A549 (cell line): ENCODE data around the gene NCKIPSD. TPM values are rescaled to one million over a fixed set of nuclear protein-coding genes. Genes with fewer than 3 reads are reported as not detected.
A peak's percentile ranks its signal among the peaks of the same experiment; 100 is the strongest.

ENCODE experiments used
- ATAC-seq, 2 experiments: fragments of 200-7000 bp in 1 of 2; fragments of >200 bp in 1 of 2; cut with Nextera tagmentation in 1 of 2; cut with Tn5 transposase in 1 of 2; 3 replicates each; pipeline versions ENCODE4 v1.8.0 to v1.9.1; 2018 to 2020; ENCODE audit warnings: mild to moderate bottlenecking in 1 of 2, moderate library complexity in 1 of 2
- CTCF ChIA-PET: fragments of 300-600 bp; sonication (Branson Sonifier 250); formaldehyde crosslinking; extraction: SDS; loops from one replicate; lab custom pipeline; 2021; ENCODE audit warnings: antibody characterized with exemption, inconsistent platforms; lab: Yijun Ruan, JAX
- POLR2A ChIA-PET: fragments of 350-600 bp; formaldehyde crosslinking; extraction: SDS; loops from one replicate; lab custom pipeline; 2021; ENCODE audit warnings: antibody characterized with exemption, inconsistent platforms; lab: Yijun Ruan, JAX
- DNase-seq, 2 experiments: peaks; one replicate each; pipeline versions ENCODE4 v3.0.0 to v3.0.0-alpha.2; 2011 to 2016; ENCODE audit warnings: low read depth in 1 of 2, low spot score in 1 of 2
- FAIRE-seq: peaks from 2 replicates; lab custom pipeline; 2011; peaks lifted over from hg19 to GRCh38; lab: Jason Lieb, UNC
- H3K27ac ChIP-seq, 2 experiments: fragments of >200 bp; sonication (Bioruptor Twin); formaldehyde crosslinking; 3 replicates each; pipeline ENCODE4 v1.5.1; 2016 to 2017
- H3K4me1 ChIP-seq: fragments of >200 bp; sonication (Bioruptor Twin); formaldehyde crosslinking; 3 replicates; pipeline ENCODE4 v1.6.1; 2016
- H3K4me2 ChIP-seq: fragments of >200 bp; sonication (Bioruptor Twin); formaldehyde crosslinking; 3 replicates; pipeline ENCODE4 v1.6.1; 2016
- H3K4me3 ChIP-seq: fragments of >200 bp; sonication (Bioruptor Twin); formaldehyde crosslinking; 3 replicates; pipeline ENCODE4 v1.5.1; 2016
- H3K9me3 ChIP-seq: fragments of >200 bp; sonication (Bioruptor Twin); formaldehyde crosslinking; 3 replicates; pipeline ENCODE4 v1.6.1; 2016
- BHLHE40 ChIP-seq: IDR thresholded peaks from 2 replicates; pipeline ENCODE4 v1.6.1; 2012; ENCODE audit warnings: low read depth, low read length, inconsistent platforms
- CBX8 ChIP-seq: fragments of 200-600 bp; sonication (generic); IDR thresholded peaks from 2 replicates; pipeline ENCODE4 v1.6.1; 2016
- CEBPB ChIP-seq, 2 experiments: fragments of >200 bp in 1 of 2; sonication (Bioruptor Twin) in 1 of 2; formaldehyde crosslinking in 1 of 2; IDR thresholded peaks; 2 replicates each; pipeline ENCODE4 v1.6.1; 2012 to 2016
- EP300 ChIP-seq, 2 experiments: fragments of >200 bp; sonication (Bioruptor Twin); formaldehyde crosslinking; IDR thresholded peaks; 2 replicates in 1 of 2; 3 replicates in 1 of 2; pipeline ENCODE4 v1.6.1; 2016 to 2017
- ESRRA ChIP-seq: fragments of 150-350 bp; IDR thresholded peaks from 2 replicates; pipeline ENCODE4 v1.6.1; 2014; ENCODE audit warnings: mild to moderate bottlenecking, low read length, borderline replicate concordance
- HDAC2 ChIP-seq: fragments of 200-600 bp; sonication (generic); IDR thresholded peaks from 2 replicates; pipeline ENCODE4 v1.6.1; 2016
- HOXA7 ChIP-seq: fragments of 250-450 bp; sonication (Bioruptor Pico); IDR thresholded peaks from 2 replicates; pipeline ENCODE4 v1.5.0; 2020; ENCODE audit warnings: mild to moderate bottlenecking, moderate library complexity
- JUN ChIP-seq, 2 experiments: fragments of >200 bp; sonication (Bioruptor Twin); formaldehyde crosslinking; IDR thresholded peaks; 2 replicates in 1 of 2; 3 replicates in 1 of 2; pipeline ENCODE4 v1.6.1; 2016 to 2017
- JUNB ChIP-seq: fragments of >200 bp; sonication (Bioruptor Twin); formaldehyde crosslinking; IDR thresholded peaks from 2 replicates; pipeline ENCODE4 v1.6.1; 2016
- KDM5A ChIP-seq: fragments of 200-600 bp; sonication (generic); IDR thresholded peaks from 2 replicates; pipeline ENCODE4 v1.6.1; 2016; ENCODE audit warnings: antibody characterized with exemption, mild to moderate bottlenecking
- MYC ChIP-seq: IDR thresholded peaks from 2 replicates; pipeline ENCODE4 v1.6.1; 2012; ENCODE audit warnings: mild to moderate bottlenecking, inconsistent platforms, low read length, improper control_type of control experiment, borderline replicate concordance
- NR3C1 ChIP-seq: fragments of >200 bp; sonication (Bioruptor Twin); formaldehyde crosslinking; IDR thresholded peaks from 3 replicates; pipeline ENCODE4 v1.6.1; 2017
- POLR2A ChIP-seq: IDR thresholded peaks from 2 replicates; pipeline ENCODE4 v1.6.1; 2012; ENCODE audit warnings: mild to moderate bottlenecking, low read length
- POLR2AphosphoS2 ChIP-seq: conservative IDR thresholded peaks from 2 replicates; pipeline ENCODE4 v1.6.1; 2012; ENCODE audit warnings: low read length, improper control_type of control experiment, inconsistent platforms
- SREBF2 ChIP-seq: fragments of 450-650 bp; IDR thresholded peaks from 2 replicates; pipeline ENCODE4 v1.6.1; 2014; ENCODE audit warnings: mild to moderate bottlenecking, moderate library complexity
- TP53 ChIP-seq: fragments of 250-450 bp; sonication (Bioruptor Pico); IDR thresholded peaks from 2 replicates; pipeline ENCODE4 v1.5.0; 2021; ENCODE audit warnings: mild to moderate bottlenecking, moderate library complexity
- USF2 ChIP-seq: fragments of 450-650 bp; IDR thresholded peaks from 2 replicates; pipeline ENCODE4 v1.6.1; 2014; ENCODE audit warnings: antibody characterized with exemption
- ZFP36 ChIP-seq: fragments of 450-650 bp; IDR thresholded peaks from 2 replicates; pipeline ENCODE4 v1.6.1; 2014; ENCODE audit warnings: borderline replicate concordance; ENCODE audit not compliant: partially characterized antibody
- ZNF302 ChIP-seq: fragments of 250-450 bp; sonication (Bioruptor Pico); IDR thresholded peaks from 2 replicates; pipeline ENCODE4 v1.9.0; 2021; ENCODE audit warnings: inconsistent platforms, mild to moderate bottlenecking, moderate library complexity
- ZSCAN20 ChIP-seq: fragments of 250-450 bp; sonication (Bioruptor Pico); IDR thresholded peaks from 2 replicates; pipeline ENCODE4 v1.8.0; 2022; ENCODE audit warnings: mild to moderate bottlenecking, moderate library complexity
- WGBS: methylation state at CpG from one replicate; pipeline ENCODE4 v1.1.6; 2017; ENCODE audit errors: missing lambda C conversion rate; 5-methylcytosine and 5-hydroxymethylcytosine counted together
- polyA plus RNA-seq, 4 experiments: library from polyadenylated mRNA; depleted of rRNA in 3 of 4; stranded (reverse); fragments of >200 nt; fragmentation: RNase III in 1 of 4; extraction: RNeasy Plus Mini Kit Qiagen cat#74134 plus additional on column Dnase treatment in 1 of 4; gene quantifications; 2 replicates in 3 of 4; 3 replicates in 1 of 4; pipeline ENCODE4 v1.2.3, GENCODE V29; 2011 to 2017
- TF ChIP-seq, protein P1 (sequence below): IDR thresholded peaks from 2 replicates; pipeline ENCODE4 v1.6.1; 2012; ENCODE audit warnings: low read depth, borderline replicate concordance
- TF ChIP-seq, protein P2 (sequence below): fragments of 250-450 bp; sonication (Bioruptor Pico); IDR thresholded peaks from 2 replicates; pipeline ENCODE4 v1.5.0; 2020; ENCODE audit warnings: low read depth, mild to moderate bottlenecking, moderate library complexity

NCKIPSD gene
- polyA plus RNA-seq, 2 of the 4 experiments (the other 2 are of a cell fraction), result 10.2 to 10.9 TPM

GRCh38 chr3:48694610-48695392, 9.1 kb upstream of the NCKIPSD start:
- peak in 1 of 2 experiments; percentile 60; a peak in 1 of 4 replicates for TF ChIP-seq CEBPB (IDR thresholded peaks at IDR 0.05)
- no peak for TF ChIP-seq SREBF2
- TF ChIP-seq POLR2AphosphoS2, result peak; percentile 77; the same call in 1 of the 2 replicates
- 81% methylated on average over 17 of the region's 23 CpGs for WGBS
- H3K9me3 ChIP-seq, result no peaks in the 10 kb centered on the region
- no peak overlapping the region for H3K4me3 ChIP-seq
- POLR2A ChIA-PET, result no interaction called here
- CTCF ChIA-PET, result interaction anchor here (1.1 to 1.9 kb wide), 2 partner anchors 8 to 14 kb away, joined by 4 to 6 read pairs; no protein-coding TSS in a partner anchor
- peak overlapping the region; percentile 32; the same call in 1 of the 3 replicates for H3K4me2 ChIP-seq
- peak in 1 of 2 experiments; percentile 25 for DNase-seq
- peaks cover 25% of the 10 kb centered on the region for H3K4me1 ChIP-seq
- H3K27ac ChIP-seq, result peak overlapping the region; percentile 44 to 65; a peak in 4 of 6 replicates
- no peak for FAIRE-seq
- ATAC-seq, result peak; percentile 48 to 64; a peak in 3 of 6 replicates

DNA sequence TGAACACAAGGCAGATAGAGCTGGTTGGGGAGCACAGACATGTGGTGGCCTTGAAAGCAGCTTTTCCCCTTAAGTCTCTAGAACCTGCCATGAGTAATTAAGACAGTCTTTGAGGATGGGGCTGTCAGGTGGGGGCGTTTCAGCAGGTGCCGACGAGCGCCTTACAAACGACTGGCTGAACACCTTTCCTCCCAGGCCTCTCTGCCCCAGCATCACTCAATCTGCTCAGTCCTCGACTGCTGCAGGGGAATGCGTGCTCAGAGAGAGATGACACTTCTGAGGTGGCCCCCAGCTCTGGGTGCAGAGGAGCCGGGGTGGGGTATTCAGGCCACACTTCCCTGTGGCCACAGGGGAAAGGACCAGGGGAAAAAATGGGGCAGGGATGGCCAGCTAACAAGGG, 8.1 kb upstream of the NCKIPSD start:
- no peak for FAIRE-seq
- POLR2A ChIA-PET, result no interaction called here
- WGBS, result 96% methylated on average over 6 of the region's 8 CpGs

DNA sequence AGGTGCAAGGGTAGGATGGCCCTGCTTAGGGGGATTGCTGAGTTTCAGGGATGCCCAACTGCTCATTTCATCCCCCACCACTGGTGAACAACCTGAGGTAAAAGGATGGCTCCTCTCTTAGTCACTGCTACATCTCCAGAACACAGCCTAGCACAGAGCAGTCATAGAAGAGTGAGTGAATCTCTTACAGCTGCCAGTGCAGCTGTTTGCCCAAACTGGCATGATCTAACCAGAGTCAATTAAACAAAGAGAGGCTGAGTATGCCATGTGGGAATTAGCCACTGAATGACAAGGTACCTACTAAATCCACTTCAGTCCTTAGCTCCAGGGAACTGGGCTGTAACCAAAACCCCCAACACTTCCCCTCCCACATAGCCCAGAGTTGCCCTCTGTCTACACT, 6.8 kb upstream of the NCKIPSD start:
- TF ChIP-seq TP53 (CRISPR knock-in tag), result no peak
- TF ChIP-seq, protein P1, sequence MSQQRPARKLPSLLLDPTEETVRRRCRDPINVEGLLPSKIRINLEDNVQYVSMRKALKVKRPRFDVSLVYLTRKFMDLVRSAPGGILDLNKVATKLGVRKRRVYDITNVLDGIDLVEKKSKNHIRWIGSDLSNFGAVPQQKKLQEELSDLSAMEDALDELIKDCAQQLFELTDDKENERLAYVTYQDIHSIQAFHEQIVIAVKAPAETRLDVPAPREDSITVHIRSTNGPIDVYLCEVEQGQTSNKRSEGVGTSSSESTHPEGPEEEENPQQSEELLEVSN, result no peak
- no peak for TF ChIP-seq ZSCAN20 (CRISPR knock-in tag)
- no peak for TF ChIP-seq HOXA7 (CRISPR knock-in tag)
- TF ChIP-seq SREBF2, result no peak
- no peak for TF ChIP-seq KDM5A
- TF ChIP-seq, all 56 proteins: peak for 0
- POLR2A ChIA-PET, result no interaction called here

More for the DNA sequence above, 8.1 kb upstream of the NCKIPSD start:
- no peak for DNase-seq
- Histone ChIP-seq H3K9me3 (no peaks in the 10 kb centered on the region), H3K4me2 (no peak overlapping the region), H3K4me1 (peaks cover 25% of the 10 kb centered on the region), H3K4me3 (no peak overlapping the region)
- CTCF ChIA-PET, result no interaction called here
- ATAC-seq, result no peak
- no peak for TF ChIP-seq JUNB
- no peak for TF ChIP-seq POLR2A
- TF ChIP-seq ZFP36, result no peak
- TF ChIP-seq, all 56 proteins: peak for 0
- peak overlapping the region in 1 of 2 experiments; percentile 45; a peak in 1 of 6 replicates for H3K27ac ChIP-seq

DNA sequence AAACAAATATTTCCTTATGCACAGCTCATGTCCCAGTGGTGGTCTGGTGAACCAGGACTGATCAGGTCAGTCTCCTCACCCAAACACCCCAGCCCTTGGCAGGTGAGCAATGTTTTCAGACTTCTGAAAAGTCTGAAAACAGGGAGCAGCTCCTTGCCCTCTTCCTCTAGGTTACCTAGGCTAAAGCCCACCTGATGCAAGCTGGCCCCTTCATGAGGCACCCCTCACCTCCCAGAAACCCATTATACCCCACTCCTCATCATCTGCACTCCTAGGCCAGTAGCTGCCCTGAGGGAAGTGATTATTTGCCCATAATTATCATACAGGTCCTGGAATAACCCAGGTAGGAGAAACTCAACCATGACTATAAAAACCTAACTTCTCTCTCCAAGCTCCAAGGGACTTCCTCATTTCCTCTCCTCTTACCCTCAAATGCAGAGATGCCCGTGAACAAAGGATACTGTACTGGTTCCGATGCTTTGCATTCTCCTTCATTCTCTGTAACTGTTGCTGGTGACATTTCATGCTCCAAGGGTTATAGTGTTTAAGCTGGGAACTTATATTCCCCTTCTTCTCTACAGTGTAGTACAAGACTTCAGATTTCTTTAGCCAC, 5.2 kb upstream of the NCKIPSD start:
- POLR2A ChIA-PET, result no interaction called here
- no peaks in the 10 kb centered on the region for H3K9me3 ChIP-seq
- CTCF ChIA-PET, result interaction anchor here (2.7 kb wide), 1 partner anchor 49 kb away, joined by 6 read pairs; no protein-coding TSS in a partner anchor
- peaks cover 20% of the 10 kb centered on the region for H3K4me1 ChIP-seq
- ATAC-seq, result no peak
- no peak for FAIRE-seq
- 89% methylated on average over 2 of the region's 2 CpGs for WGBS
- TF ChIP-seq JUNB, result no peak
- TF ChIP-seq ZFP36, result no peak
- no peak overlapping the region for H3K4me3 ChIP-seq
- H3K4me2 ChIP-seq, result no peak overlapping the region
- no peak overlapping the region for H3K27ac ChIP-seq
- no peak for DNase-seq

More for the DNA sequence above, 6.8 kb upstream of the NCKIPSD start:
- Histone ChIP-seq H3K4me3 (no peak overlapping the region), H3K27ac (no peak overlapping the region), H3K4me1 (peaks cover 25% of the 10 kb centered on the region), H3K4me2 (no peak overlapping the region), H3K9me3 (no peaks in the 10 kb centered on the region)
- ATAC-seq, result no peak
- FAIRE-seq, result no peak
- CTCF ChIA-PET, result interaction anchor here (2.7 kb wide), 1 partner anchor 48 kb away, joined by 6 read pairs; no protein-coding TSS in a partner anchor
- DNase-seq, result no peak

GRCh38 chr3:48689384-48689783, 3.7 kb upstream of the NCKIPSD start:
- no peak overlapping the region for H3K27ac ChIP-seq
- TF ChIP-seq EP300 (IDR thresholded peaks at IDR 0.05) (no peak), MYC (no peak), HDAC2 (no peak), JUNB (no peak), USF2 (no peak), BHLHE40 (no peak), JUN (IDR thresholded peaks at IDR 0.05) (no peak), ZNF302 (CRISPR knock-in tag) (no peak), CBX8 (no peak), ESRRA (no peak), NR3C1 (no peak)
- TF ChIP-seq, protein P2, sequence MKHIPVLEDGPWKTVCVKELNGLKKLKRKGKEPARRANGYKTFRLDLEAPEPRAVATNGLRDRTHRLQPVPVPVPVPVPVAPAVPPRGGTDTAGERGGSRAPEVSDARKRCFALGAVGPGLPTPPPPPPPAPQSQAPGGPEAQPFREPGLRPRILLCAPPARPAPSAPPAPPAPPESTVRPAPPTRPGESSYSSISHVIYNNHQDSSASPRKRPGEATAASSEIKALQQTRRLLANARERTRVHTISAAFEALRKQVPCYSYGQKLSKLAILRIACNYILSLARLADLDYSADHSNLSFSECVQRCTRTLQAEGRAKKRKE (CRISPR knock-in tag), result no peak
- WGBS, result 89% methylated on average over 5 of the region's 5 CpGs
- H3K4me3 ChIP-seq, result no peak overlapping the region
- peaks cover 10% of the 10 kb centered on the region for H3K4me1 ChIP-seq
- H3K4me2 ChIP-seq, result no peak overlapping the region
- no peak for DNase-seq
- CTCF ChIA-PET, result no interaction called here
- ATAC-seq, result no peak
- no peaks in the 10 kb centered on the region for H3K9me3 ChIP-seq
- POLR2A ChIA-PET, result no interaction called here
- FAIRE-seq, result no peak
